ENCODE results near the gene CD79A. TPM values are rescaled to one million over a fixed set of nuclear protein-coding genes. Genes with fewer than 3 reads are reported as not detected.

The CD79A gene
- total RNA-seq, 1 donor from 2014 or later: not detected

- DNase-seq (ENCODE audit: low read depth in 2 of 2): no peak
Measured at GRCh38 chr19:41918653-41919244, 41.7 kb downstream of the CD79A start.

DNA sequence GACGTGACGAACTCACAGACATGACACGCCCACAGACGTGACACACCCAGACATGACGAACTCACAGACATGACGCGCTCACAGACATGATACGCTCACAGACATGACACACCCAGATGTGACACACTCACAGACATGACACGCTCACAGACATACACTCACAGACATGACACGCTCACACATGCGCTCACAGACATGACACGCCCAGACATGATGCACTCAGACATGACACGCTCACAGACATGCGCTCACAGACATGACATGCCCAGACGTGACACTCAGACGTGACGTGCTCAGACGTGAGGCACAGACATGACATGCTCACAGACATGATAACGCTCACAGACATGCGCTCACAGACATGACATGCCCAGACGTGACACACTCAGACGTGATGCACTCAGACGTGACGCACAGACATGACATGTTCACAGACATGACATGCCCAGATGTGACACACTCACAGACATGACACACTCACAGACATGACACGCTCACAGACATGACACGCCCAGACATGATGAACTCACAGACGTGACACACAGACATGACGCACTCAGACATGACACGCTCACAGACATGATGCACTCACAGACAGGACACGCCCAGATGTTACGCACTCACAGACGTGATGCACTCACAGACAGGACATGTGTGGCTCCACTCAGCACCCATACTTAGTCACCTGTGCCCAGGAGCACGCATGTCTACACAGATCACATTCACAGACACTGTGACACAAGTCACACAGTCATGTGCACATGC is 43.1 kb downstream of the CD79A start:
- DNase-seq (ENCODE audit: low read depth in 2 of 2): no peak

DNA sequence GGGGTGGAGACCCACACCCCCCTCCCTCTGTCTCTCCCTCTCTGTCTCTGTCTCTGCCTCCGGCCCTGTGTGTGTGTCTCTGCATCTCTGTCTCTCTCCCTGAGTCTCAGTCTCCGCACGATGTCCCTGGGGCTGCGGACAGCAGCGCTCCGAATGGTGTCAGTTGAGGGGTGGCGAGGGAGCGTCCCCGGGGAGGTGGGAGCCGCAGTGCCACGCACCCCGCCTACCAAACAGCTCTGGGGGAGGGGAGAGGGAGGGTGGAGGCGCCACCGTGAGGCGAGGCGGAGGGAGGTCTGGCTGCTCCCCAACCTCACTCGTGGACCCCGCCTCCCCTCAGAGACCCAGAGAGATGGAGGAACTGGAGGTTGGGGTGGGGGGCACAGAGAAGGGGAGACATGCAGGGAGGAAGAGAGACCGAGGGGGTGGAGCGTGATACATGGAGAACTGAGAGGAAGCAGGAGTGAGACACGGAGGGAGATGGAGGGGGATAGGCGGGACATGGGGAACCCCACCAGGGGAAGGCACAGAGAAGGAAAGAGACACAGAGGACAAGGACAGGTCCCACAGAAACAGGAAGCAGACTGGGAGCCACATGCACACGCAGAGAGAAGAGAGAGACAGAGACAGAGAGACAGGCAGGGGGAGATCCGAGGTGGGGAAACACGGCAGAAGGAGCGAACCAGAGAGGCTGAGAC is 44.0 kb downstream of the CD79A start:
- no peak for DNase-seq (ENCODE audit: low read depth in 2 of 2)

GRCh38 chr19:41921577-41922576 is 44.8 kb downstream of the CD79A start:
- no peak for DNase-seq (ENCODE audit: low read depth in 2 of 2)

GRCh38 chr19:41922585-41922984 is 45.5 kb downstream of the CD79A start:
- no peak for DNase-seq (ENCODE audit: low read depth in 2 of 2)

GRCh38 chr19:41923045-41923788 is 46.1 kb downstream of the CD79A start:
- DNase-seq (ENCODE audit: low read depth in 2 of 2): no peak

DNA sequence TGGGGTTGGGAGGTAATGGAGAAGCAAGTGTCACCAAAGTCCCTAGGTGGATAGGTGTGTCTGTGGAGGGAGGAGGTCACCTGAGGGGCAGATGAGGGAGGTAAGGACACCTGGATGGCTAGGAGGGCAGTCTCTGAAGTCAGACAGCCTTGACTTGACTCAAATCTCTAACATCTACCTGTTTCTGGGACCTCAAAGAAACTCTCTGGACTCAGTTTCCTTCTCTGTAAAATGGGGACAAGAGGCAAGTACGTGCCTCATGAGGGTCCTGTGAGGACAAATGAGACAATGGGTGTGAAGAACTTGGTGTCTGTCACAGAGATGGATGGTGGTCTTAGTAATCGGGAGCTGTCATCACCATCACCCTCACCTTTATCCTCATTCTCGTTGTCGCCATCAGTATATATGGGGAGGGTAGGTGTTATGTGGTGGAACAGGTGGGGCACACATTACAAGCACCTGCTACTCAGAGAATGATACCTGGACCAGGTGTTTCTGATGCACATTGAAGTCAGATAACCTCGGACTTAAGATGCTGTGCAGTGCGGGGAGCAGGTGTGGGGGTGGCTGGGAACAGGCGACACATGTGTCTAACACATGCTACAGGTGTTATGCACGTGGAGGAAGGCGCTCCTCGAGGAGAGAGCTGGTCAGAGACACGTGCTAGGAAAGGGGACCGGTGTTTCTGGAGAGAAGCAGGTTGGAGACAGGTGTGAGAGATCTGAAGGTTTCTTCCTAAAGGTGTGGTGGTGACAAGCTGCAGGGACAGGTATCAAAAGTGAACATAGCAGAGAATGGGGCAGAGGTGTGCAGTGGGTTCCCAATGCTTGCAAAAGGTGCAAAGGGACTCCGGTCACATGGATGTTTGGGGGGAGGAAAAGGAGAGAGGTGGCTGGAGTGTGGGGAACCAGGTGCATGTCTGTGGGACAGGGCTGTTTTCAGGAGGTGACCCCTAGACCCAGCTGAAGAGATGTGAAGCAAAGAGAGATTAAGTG is 47.4 kb downstream of the CD79A start:
- no peak for DNase-seq (ENCODE audit: low read depth in 2 of 2)

DNA sequence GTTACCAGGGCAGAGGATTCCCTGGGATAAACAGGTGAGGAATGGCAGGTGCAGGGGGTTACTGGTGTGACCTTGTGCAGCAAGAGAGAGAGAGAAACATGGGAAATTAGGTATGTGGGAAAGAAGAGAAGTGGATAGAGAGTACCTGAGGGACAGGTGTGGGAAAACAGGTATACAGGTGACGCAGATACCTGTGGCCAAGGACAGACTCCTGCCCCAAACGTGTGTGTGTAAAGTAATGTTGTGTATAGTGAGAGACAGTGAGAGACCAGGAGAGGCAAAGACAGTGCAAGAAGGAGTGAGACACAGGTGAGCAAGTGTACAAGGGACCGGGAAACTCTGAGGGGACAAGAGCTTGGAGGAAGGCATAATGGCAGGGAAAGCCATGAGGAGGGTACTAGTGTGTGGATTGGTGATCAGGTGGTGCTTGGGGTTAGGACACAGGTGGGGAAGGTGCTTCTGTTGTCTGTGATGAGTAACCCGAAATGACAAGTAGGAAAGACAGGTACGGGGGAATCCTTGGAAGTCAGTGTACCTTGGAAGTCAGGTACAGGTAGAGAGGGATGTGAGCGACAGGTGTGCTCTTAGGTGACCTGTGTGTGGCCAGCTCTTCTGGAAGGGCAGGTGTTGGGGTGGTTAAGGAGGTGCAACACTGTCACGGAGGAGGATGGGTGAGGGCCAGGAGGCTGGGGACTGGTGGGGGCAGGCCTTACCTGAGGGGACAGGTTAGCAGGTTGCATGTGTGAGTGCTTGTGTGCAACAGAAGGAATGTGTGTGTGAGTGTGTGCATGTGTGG is 48.3 kb downstream of the CD79A start:
- DNase-seq (ENCODE audit: low read depth in 2 of 2): no peak

DNA sequence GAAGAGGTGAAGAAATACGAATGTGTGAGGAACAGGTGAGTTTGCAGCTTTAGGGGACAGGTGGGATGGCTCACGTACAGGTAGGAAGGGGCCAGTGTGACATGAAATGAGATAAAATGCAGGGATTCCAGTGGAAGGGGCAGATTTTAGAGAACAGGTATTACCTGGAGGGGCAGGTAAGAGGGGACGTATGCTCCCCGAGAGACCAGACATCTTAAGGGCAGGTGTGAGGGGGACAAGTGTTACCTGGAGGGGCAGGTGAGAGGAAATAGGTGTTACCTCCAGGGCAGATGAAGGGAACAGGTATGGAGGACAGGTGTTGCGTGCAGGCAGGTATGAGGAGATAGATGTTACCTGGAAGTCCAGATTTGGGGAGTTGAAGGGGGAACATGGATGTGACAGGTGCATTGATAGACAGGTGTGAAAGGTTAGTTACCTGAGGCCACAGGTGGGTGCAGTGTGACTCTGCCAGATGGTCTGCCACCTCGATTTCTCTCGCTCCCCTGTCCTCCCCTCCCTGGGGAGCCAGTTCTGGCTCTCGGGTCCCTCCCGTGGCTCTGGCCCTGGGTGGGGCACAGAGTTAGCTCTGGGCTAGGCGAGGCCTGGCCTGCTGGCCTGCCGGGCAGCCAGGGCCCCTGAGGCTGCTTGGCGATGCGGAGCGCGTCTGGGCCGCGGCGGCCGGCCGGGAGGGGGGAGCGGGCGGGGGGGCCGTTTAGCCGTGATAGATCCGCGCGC is 49.1 kb downstream of the CD79A start:
- DNase-seq (ENCODE audit: low read depth in 2 of 2): no peak

DNA sequence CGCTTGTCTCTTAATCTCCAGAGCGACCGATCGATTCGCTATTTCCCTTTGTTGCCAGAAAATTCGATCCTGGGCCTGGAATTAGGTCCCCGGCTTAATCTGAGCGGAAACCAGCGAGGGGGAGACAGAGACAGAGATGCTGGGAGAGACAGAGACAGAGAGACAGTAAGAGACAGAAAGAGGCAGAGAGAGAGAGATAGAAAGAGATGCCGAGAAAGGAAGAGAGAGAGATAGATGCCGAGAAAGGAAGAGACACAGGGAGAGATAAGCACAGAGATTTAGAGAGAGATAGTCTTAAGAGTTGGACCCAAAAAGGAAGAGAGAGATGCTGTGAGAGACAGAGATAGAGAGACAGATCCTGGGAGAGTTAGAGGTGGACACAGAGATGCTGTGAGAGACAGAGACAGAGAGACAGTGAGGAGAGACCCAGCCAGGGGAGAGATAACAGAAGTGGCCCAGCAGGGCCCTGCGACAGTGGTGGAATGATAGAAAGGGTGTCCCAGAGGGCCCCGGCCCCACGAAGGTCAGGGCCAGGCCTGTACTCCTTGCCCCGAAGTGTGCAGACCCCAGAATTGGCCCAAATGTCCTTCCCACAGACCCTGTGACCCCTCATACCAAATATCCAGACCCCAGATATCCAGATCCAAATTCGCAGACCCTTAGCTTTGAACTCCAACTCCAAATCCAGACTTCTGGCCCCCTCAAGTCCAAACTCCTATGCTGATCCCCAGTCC is 49.9 kb downstream of the CD79A start:
- no peak for DNase-seq (ENCODE audit: low read depth in 2 of 2)

- DNase-seq (ENCODE audit: low read depth in 2 of 2): no peak
Measured at GRCh38 chr19:41927497-41928192, 50.6 kb downstream of the CD79A start.

DNA sequence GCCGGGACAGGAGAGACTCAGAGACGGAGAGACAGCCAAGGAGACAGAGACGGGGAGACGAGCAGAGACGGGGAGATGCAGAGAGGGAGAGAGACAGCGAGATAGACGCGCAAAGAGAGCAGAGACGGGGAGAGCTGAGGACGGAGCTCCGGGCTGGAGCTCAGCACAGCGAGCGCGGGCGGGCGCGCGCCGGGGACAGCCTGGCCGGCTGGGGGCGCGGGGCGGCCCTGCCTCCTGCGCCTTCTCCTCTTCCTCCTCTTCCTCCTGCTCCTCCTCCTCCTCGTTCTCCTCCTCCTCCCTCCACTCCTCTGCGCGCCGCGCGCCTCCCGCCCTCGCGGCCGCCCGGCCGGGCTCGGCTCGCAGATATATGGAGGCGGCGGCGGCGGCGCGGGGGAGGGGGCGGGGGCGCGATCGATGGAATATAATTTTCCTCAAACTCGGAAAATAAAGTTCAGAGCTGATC is 51.2 kb downstream of the CD79A start, which contains the start of gene ERFL:
TSS of gene ERFL (minus strand) at position 229 of the 463 bp plus-strand sequence. CDS start 15,530 bp downstream, outside the sequence.
- peak in 1 of 2 donors; percentile 16 for DNase-seq (ENCODE audit: low read depth in 2 of 2)

DNA sequence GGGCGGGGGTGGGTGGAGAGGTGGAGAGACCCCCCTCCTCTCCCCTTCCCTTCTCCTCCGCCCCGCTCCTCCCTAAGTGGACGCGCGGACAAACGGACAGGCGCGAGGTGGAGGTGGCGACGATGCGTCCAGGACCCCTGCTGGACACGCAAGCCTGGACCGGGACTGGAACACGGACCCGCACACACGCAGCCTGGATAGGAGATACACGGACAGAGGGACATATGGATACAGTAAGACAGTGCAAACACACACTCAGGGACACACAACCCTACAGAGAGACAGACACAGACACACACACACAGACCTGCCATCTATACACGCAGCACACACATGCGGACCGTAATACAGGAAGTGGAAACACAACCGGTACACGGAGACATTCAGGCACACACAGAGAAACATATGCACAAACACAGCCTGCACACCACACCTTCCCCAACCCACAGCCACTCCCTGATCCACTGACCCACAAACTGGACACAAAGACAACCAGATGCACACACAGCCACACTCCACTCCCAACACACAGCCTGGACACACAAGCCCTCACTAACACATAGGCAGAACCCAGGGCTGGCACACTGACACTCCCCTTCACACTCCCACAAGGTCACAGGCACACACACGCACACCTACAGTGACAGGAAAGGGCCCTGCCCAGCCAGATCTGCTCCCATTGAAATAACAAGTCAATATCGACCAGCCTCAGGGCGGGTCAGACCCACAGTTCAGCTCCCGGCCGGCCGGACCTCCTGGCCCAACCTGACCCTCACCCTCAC is 51.9 kb downstream of the CD79A start:
- DNase-seq (ENCODE audit: low read depth in 2 of 2): peak in 1 of 2 donors; percentile 21

GRCh38 chr19:41929536-41930071 is 52.5 kb downstream of the CD79A start:
- DNase-seq (ENCODE audit: low read depth in 2 of 2): no peak

DNA sequence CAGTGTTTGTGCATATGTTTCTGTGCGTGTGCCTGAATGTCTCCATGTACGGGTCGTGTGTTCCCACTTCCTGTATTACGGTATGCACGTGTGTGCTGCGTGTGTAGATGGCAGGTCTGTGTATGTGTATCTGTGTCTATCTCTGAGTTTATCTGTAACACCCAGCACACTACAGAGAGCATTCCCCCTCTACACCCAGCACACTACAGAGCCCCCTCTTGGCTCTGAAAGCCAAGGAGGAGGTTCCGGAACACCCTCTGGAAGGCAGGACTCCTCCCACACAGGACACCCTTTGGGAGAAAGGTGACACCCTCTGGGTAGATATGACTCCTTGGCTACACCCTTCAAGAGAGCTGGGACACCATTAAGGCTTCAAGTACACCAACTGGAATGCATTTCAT is 53.2 kb downstream of the CD79A start:
- no peak for DNase-seq (ENCODE audit: low read depth in 2 of 2)

All from lung microvascular endothelial cell (primary cell).